Esophagus squamous epithelium (tissue), 4 donors: ENCODE data around the gene C5orf58.

ENCODE experiments used
- POLR2A ChIP-seq, 4 donors: fragments of 450-650 bp; IDR thresholded peaks; one replicate each; pipeline ENCODE4 v1.6.1; 2017; ENCODE audit warnings: antibody characterized with exemption in 4 of 4, mild to moderate bottlenecking in 4 of 4, moderate library complexity in 3 of 4
- TF ChIP-seq, protein P1 (sequence below), 6 experiments: fragments of 450-650 bp in 4 of 6; fragments of 200-600 bp in 2 of 6; sonication (generic) in 2 of 6; IDR thresholded peaks; one replicate each; pipeline ENCODE4 v1.5.1; 2016 to 2019; ENCODE audit warnings: antibody characterized with exemption in 6 of 6, mild to moderate bottlenecking in 4 of 6, moderate library complexity in 4 of 6

DNA sequence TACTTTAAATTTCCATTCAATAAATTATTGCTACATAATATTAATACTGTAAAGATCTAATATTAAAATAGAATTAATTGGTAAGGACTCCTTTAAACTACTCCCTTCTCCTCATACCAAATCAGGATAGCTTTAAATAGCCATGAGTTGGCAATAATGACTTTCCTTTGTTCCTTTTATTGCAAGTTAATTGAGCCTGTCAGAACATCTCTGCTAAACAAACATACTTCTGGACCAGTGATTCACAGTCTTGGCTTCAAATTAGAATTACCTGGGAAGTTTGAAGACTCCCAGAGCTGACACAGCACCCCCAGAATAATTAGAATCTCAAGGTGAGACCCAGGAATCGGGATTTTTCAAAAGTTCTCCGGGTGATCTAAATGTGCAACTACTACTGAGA, 18.7 kb downstream of the C5orf58 start:
- TF ChIP-seq, protein P1, sequence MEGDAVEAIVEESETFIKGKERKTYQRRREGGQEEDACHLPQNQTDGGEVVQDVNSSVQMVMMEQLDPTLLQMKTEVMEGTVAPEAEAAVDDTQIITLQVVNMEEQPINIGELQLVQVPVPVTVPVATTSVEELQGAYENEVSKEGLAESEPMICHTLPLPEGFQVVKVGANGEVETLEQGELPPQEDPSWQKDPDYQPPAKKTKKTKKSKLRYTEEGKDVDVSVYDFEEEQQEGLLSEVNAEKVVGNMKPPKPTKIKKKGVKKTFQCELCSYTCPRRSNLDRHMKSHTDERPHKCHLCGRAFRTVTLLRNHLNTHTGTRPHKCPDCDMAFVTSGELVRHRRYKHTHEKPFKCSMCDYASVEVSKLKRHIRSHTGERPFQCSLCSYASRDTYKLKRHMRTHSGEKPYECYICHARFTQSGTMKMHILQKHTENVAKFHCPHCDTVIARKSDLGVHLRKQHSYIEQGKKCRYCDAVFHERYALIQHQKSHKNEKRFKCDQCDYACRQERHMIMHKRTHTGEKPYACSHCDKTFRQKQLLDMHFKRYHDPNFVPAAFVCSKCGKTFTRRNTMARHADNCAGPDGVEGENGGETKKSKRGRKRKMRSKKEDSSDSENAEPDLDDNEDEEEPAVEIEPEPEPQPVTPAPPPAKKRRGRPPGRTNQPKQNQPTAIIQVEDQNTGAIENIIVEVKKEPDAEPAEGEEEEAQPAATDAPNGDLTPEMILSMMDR (IDR thresholded peaks at IDR 0.05) = no peak
- TF ChIP-seq POLR2A (IDR thresholded peaks at IDR 0.05) = no peak
